Smooth muscle cell (in vitro differentiated cells): ENCODE results near the gene ITGAV. TPM values are rescaled to one million over a fixed set of nuclear protein-coding genes. Genes with fewer than 3 reads are reported as not detected.
A peak's percentile ranks its signal among the peaks of the same experiment; 100 is the strongest.

Source experiments
- DNase-seq: peaks from one replicate; lab custom pipeline; 2025; ENCODE audit not compliant: unreplicated experiment; lab: John Stamatoyannopoulos, UW
- H2AFZ ChIP-seq: fragments of 200-600 bp; sonication (generic); 2 replicates; pipeline ENCODE4 v1.6.0; 2016; ENCODE audit warnings: antibody characterized with exemption, low read depth, mild to moderate bottlenecking
- H3F3A ChIP-seq: fragments of 200-600 bp; sonication (generic); 2 replicates; pipeline ENCODE4 v1.6.0; 2017; ENCODE audit warnings: antibody characterized with exemption, low read depth
- H3K27ac ChIP-seq: fragments of 200-600 bp; sonication (generic); 2 replicates; pipeline ENCODE4 v1.5.1; 2016; ENCODE audit warnings: low read depth, mild to moderate bottlenecking
- H3K27me3 ChIP-seq: fragments of 200-600 bp; sonication (generic); 2 replicates; pipeline ENCODE4 v1.6.1; 2016; ENCODE audit warnings: low read depth, mild to moderate bottlenecking
- H3K36me3 ChIP-seq: fragments of 200-600 bp; sonication (generic); 2 replicates; pipeline ENCODE4 v1.5.1; 2016; ENCODE audit warnings: low read depth
- H3K4me1 ChIP-seq: fragments of 200-600 bp; sonication (generic); 2 replicates; pipeline ENCODE4 v1.5.1; 2016; ENCODE audit warnings: low read depth
- H3K4me2 ChIP-seq: fragments of 200-600 bp; sonication (generic); 2 replicates; pipeline ENCODE4 v1.6.0; 2016; ENCODE audit warnings: mild to moderate bottlenecking
- H3K4me3 ChIP-seq: fragments of 200-600 bp; sonication (generic); 2 replicates; pipeline ENCODE4 v1.5.1; 2016; ENCODE audit warnings: mild to moderate bottlenecking
- H3K79me2 ChIP-seq: fragments of 200-600 bp; sonication (generic); 2 replicates; pipeline ENCODE4 v1.6.0; 2016; ENCODE audit warnings: low read depth, mild to moderate bottlenecking
- H3K9ac ChIP-seq: fragments of 200-600 bp; sonication (generic); 2 replicates; pipeline ENCODE4 v1.6.0; 2016; ENCODE audit warnings: low read depth
- H3K9me3 ChIP-seq: fragments of 200-600 bp; sonication (generic); replicated peaks from 2 replicates; pipeline ENCODE4 v1.5.1; 2016; ENCODE audit warnings: low read depth
- H4K20me1 ChIP-seq: fragments of 200-600 bp; sonication (generic); 2 replicates; pipeline ENCODE4 v1.6.0; 2016; ENCODE audit warnings: low read depth
- WGBS: methylation state at CpG from one replicate; pipeline ENCODE4 v1.1.7; 2016; ENCODE audit warnings: low lambda C conversion rate; 5-methylcytosine and 5-hydroxymethylcytosine counted together
- polyA plus RNA-seq: library from polyadenylated mRNA; unstranded; fragments of >200 nt; fragmentation: Nextera tagmentation; extraction: Ambion mirVana; gene quantifications from 2 replicates; pipeline ENCODE4 v1.2.1, GENCODE V29; 2016
- total RNA-seq: library from RNA; depleted of rRNA; stranded (reverse); fragments of >200 nt; gene quantifications from 2 replicates; pipeline ENCODE4 v1.2.3, GENCODE V29; 2014
- TF ChIP-seq, protein P1 (sequence below): fragments of 200-600 bp; sonication (generic); IDR thresholded peaks from 2 replicates; pipeline ENCODE4 v1.5.1; 2017; ENCODE audit warnings: borderline replicate concordance, mild to moderate bottlenecking, antibody characterized with exemption; ENCODE audit not compliant: insufficient read depth, poor library complexity, severe bottlenecking

ITGAV gene
- total RNA-seq (360 and 467 TPM in 2 replicates), polyA plus RNA-seq (70.8 and 78.3 TPM in 2 replicates)

DNA sequence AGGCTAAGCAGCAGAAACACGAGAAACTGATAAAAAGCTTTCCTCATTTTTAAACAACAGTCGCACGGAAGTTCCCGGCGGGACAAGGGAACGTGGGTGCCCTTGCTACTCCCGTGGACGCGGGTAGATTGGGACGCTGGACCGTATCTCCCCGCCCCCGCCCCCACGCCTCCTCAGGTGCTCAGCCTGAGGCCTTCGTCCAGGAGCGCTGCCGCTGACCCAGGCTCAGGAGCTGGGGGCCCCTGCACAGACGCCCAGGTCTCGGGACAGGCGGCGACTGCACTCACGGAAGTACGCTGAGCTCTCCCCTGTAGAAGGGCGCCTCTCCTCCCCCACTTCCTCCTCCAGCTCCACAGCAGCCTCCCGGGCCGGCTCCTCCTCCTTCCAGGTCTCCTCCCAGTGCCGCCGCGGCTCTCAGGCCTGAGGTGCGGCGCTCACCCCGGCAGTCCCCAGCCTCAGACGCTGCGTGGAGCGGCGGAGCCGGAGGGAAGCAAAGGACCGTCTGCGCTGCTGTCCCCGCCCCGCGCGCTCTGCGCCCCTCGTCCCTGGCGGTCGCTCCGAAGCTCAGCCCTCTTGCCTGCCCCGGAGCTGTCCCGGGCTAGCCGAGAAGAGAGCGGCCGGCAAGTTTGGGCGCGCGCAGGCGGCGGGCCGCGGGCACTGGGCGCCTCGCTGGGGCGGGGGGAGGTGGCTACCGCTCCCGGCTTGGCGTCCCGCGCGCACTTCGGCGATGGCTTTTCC is at the start of gene ITGAV:
TSS of gene ITGAV (plus strand) at position 445 of the 738 bp plus-strand sequence. CDS start at position 728, 283 bp downstream.
- H3F3A ChIP-seq, result peaks cover 12% of the 10 kb centered on the region
- WGBS, result 2% methylated on average over 66 of the region's 71 CpGs
- H3K79me2 ChIP-seq, result peaks cover 71% of the 10 kb centered on the region
- TF ChIP-seq, protein P1, sequence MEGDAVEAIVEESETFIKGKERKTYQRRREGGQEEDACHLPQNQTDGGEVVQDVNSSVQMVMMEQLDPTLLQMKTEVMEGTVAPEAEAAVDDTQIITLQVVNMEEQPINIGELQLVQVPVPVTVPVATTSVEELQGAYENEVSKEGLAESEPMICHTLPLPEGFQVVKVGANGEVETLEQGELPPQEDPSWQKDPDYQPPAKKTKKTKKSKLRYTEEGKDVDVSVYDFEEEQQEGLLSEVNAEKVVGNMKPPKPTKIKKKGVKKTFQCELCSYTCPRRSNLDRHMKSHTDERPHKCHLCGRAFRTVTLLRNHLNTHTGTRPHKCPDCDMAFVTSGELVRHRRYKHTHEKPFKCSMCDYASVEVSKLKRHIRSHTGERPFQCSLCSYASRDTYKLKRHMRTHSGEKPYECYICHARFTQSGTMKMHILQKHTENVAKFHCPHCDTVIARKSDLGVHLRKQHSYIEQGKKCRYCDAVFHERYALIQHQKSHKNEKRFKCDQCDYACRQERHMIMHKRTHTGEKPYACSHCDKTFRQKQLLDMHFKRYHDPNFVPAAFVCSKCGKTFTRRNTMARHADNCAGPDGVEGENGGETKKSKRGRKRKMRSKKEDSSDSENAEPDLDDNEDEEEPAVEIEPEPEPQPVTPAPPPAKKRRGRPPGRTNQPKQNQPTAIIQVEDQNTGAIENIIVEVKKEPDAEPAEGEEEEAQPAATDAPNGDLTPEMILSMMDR, result no peak
- peak; percentile 75 for DNase-seq
- peak within 1 kb of the TSS; percentile 86 for H3K4me2 ChIP-seq
- H3K4me1 ChIP-seq, result peaks cover 40% of the 10 kb centered on the region
- H4K20me1 ChIP-seq, result peaks cover 40% of the 10 kb centered on the region
- H3K27me3 ChIP-seq, result no peaks in the 10 kb centered on the region
- peak within 1 kb of the TSS; percentile 99 for H3K27ac ChIP-seq
- no peaks in the 10 kb centered on the region for H3K9me3 ChIP-seq
- H3K4me3 ChIP-seq, result peak within 1 kb of the TSS; percentile 96
- H2AFZ ChIP-seq, result peak within 1 kb of the TSS; percentile 35
- no peaks in the 10 kb centered on the region for H3K36me3 ChIP-seq
- peak within 1 kb of the TSS; percentile 99 for H3K9ac ChIP-seq

DNA sequence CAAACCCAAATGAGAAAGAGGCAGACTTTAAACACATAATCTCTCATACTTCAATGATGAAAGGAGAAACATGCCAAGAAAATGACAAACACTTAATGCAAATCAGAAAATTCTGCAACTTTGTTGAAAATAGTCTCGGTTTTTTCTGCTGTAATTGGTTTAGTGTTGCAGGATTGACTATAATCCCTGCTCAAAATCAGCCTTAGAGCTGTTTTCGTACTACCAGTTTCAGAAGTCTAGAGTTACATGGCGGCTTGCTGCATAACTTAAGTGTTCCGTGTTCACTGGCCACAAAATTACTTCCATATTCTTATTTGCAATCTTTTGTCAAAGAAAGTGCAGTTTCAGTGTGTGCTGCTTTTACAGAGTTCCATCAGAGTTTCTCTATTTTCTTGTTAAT is 48.9 kb upstream of the ITGAV start:
- Histone ChIP-seq H2AFZ (no peak overlapping the region), H3K36me3 (no peaks in the 10 kb centered on the region), H4K20me1 (no peaks in the 10 kb centered on the region), H3K9me3 (no peaks in the 10 kb centered on the region), H3F3A (peaks cover 13% of the 10 kb centered on the region), H3K4me3 (no peak overlapping the region), H3K27me3 (no peaks in the 10 kb centered on the region), H3K9ac (no peak overlapping the region), H3K4me1 (peaks cover 31% of the 10 kb centered on the region), H3K4me2 (peak overlapping the region; percentile 42), H3K27ac (peak overlapping the region; percentile 99), H3K79me2 (no peaks in the 10 kb centered on the region)
- WGBS, result 39% methylated on average over 4 of the region's 4 CpGs
- no peak for DNase-seq
- TF ChIP-seq, protein P1, result no peak

DNA sequence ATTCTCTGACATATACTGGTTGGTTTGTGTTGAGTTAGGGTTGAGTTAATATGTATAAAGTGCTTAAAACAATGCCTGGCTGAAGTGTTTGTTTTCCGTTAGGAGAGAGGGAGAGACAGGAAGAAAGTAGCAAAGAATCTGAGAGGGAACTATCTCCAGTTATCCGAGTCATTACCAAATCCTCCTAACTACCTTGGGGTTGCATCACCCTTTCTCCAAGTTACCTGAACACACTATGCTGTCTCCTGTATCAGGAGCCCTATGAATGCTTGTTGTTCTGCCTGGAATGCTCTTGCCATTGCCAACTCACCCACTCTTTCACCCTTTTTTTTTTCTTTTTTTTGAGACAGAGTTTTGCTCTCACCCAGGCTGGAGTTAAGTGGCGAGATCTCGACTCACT is 47.9 kb upstream of the ITGAV start:
- TF ChIP-seq, protein P1, result no peak
- Histone ChIP-seq H3K9me3 (no peaks in the 10 kb centered on the region), H2AFZ (no peak overlapping the region), H3K4me1 (peaks cover 42% of the 10 kb centered on the region), H3K9ac (no peak overlapping the region), H3K4me3 (no peak overlapping the region), H3K36me3 (no peaks in the 10 kb centered on the region), H4K20me1 (no peaks in the 10 kb centered on the region), H3F3A (peaks cover 20% of the 10 kb centered on the region), H3K27ac (peak overlapping the region; percentile 99), H3K4me2 (peak overlapping the region; percentile 3), H3K79me2 (no peaks in the 10 kb centered on the region), H3K27me3 (no peaks in the 10 kb centered on the region)
- WGBS, result 75% methylated on average over 4 of the region's 4 CpGs
- no peak for DNase-seq
